A673 (cell line): ENCODE results near the gene DEAF1. TPM values are rescaled to one million over a fixed set of nuclear protein-coding genes. Genes with fewer than 3 reads are reported as not detected.
"Not testable (repeated sequence)": the region's sequence is repeated elsewhere in the genome, so short reads cannot be mapped to it uniquely, and the experiment has no call there.

ENCODE experiments used
- Bru-seq: library from RNA; stranded (reverse); fragments of 400-500 nt; gene quantifications from one replicate; lab custom pipeline; 2021; lab: Mats Ljungman, UMichigan
- BruChase-seq, 2 experiments: library from RNA; stranded (reverse); fragments of 400-500 nt; gene quantifications; one replicate each; lab custom pipeline; 2021; lab: Mats Ljungman, UMichigan
- BruUV-seq: library from RNA; stranded (reverse); fragments of 400-500 nt; replicated peaks from 2 replicates; lab custom pipeline; 2021; lab: Mats Ljungman, UMichigan
- CTCF ChIA-PET: fragments of 300-600 bp; sonication (Branson Sonifier 250); formaldehyde crosslinking; loops from one replicate; lab custom pipeline; 2022; ENCODE audit warnings: antibody characterized with exemption; lab: Charles Lee
- POLR2A ChIA-PET: fragments of 300-600 bp; sonication (Branson Sonifier 250); formaldehyde crosslinking; loops from one replicate; lab custom pipeline; 2022; ENCODE audit warnings: antibody characterized with exemption; ENCODE audit not compliant: low non-redundant PET; lab: Charles Lee
- DNase-seq: peaks from one replicate; pipeline ENCODE4 v3.0.0-alpha.2; 2015; ENCODE audit warnings: low spot score
- H3K27ac ChIP-seq: fragments of 200-600 bp; sonication (generic); 2 replicates; pipeline ENCODE4 v1.5.1; 2016; ENCODE audit warnings: mixed run types, low read depth, mild to moderate bottlenecking, mixed read lengths, antibody characterized with exemption, low read length; ENCODE audit not compliant: poor library complexity, severe bottlenecking
- H3K27me3 ChIP-seq: fragments of 200-600 bp; sonication (generic); replicated peaks from 2 replicates; pipeline ENCODE4 v1.6.1; 2017; ENCODE audit warnings: mixed run types, low read depth, mild to moderate bottlenecking, mixed read lengths, antibody characterized with exemption, low read length; ENCODE audit not compliant: insufficient read depth, poor library complexity
- H3K36me3 ChIP-seq: fragments of 200-600 bp; sonication (generic); 2 replicates; pipeline ENCODE4 v1.6.1; 2016; ENCODE audit warnings: mixed run types, mild to moderate bottlenecking, mixed read lengths, antibody characterized with exemption, low read length; ENCODE audit not compliant: insufficient read depth, poor library complexity, severe bottlenecking
- H3K4me1 ChIP-seq: fragments of 200-600 bp; sonication (generic); 2 replicates; pipeline ENCODE4 v1.6.1; 2017; ENCODE audit warnings: mixed run types, mild to moderate bottlenecking, mixed read lengths, antibody characterized with exemption, low read length; ENCODE audit not compliant: insufficient read depth, poor library complexity, severe bottlenecking
- H3K4me3 ChIP-seq: fragments of 200-600 bp; sonication (generic); 2 replicates; pipeline ENCODE4 v1.5.1; 2016; ENCODE audit warnings: low read depth, mixed run types, mild to moderate bottlenecking, mixed read lengths, low read length; ENCODE audit not compliant: poor library complexity, severe bottlenecking
- H3K9me3 ChIP-seq: fragments of 200-600 bp; sonication (generic); 2 replicates; pipeline ENCODE4 v1.6.1; 2016; ENCODE audit warnings: mixed run types, low read depth, mild to moderate bottlenecking, mixed read lengths, antibody characterized with exemption, low read length; ENCODE audit not compliant: poor library complexity, severe bottlenecking
- EZH2 ChIP-seq: fragments of 200-600 bp; sonication (generic); IDR thresholded peaks from 2 replicates; pipeline ENCODE4 v1.6.1; 2017; ENCODE audit warnings: borderline replicate concordance, low read depth, mild to moderate bottlenecking, mixed read lengths, antibody characterized with exemption, low read length; ENCODE audit not compliant: poor library complexity, severe bottlenecking
- intact Hi-C: fragments of 100-400 bp; cut with micrococcal nuclease; formaldehyde crosslinking; loops from one replicate; pipeline ENCODE4 v1.10.0; 2022; ENCODE audit not compliant: unreplicated experiment
- long read RNA-seq: library from polyadenylated mRNA; stranded (forward); transcript quantifications from one replicate; pipeline ENCODE4 v2.0.0, GENCODE V29; 2022
- total RNA-seq: library from RNA; stranded (reverse); gene quantifications from 2 replicates; pipeline ENCODE4 v1.2.3, GENCODE V29; 2021
- TF ChIP-seq, protein P1 (sequence below): fragments of 300-800, 200-600 bp; sonication (generic); conservative IDR thresholded peaks from 2 replicates; pipeline ENCODE4 v1.5.1; 2017; ENCODE audit warnings: low read depth, mild to moderate bottlenecking, antibody characterized with exemption, low read length, moderate library complexity, mixed read lengths

The DEAF1 gene, protein sequence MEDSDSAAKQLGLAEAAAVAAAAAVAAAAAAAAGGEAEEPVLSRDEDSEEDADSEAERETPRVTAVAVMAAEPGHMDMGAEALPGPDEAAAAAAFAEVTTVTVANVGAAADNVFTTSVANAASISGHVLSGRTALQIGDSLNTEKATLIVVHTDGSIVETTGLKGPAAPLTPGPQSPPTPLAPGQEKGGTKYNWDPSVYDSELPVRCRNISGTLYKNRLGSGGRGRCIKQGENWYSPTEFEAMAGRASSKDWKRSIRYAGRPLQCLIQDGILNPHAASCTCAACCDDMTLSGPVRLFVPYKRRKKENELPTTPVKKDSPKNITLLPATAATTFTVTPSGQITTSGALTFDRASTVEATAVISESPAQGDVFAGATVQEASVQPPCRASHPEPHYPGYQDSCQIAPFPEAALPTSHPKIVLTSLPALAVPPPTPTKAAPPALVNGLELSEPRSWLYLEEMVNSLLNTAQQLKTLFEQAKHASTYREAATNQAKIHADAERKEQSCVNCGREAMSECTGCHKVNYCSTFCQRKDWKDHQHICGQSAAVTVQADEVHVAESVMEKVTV
- total RNA-seq (56.3 and 56.7 TPM in 2 replicates), Bru-seq, nascent RNA (percentile 65 among the genes with signal in this experiment), BruChase-seq, experiment 1, labeled RNA remaining after a 2-hour chase (percentile 73 among the genes with signal in this experiment), BruChase-seq, experiment 2, labeled RNA remaining after a 6-hour chase (percentile 85 among the genes with signal in this experiment)
- long read RNA-seq, transcript DEAF1-201 (12 exons, 2,500 nt), result major isoform, 120 of 190 reads
- long read RNA-seq, partial matches to known transcripts, result 16 of 190 reads
- long read RNA-seq, other reads (novel, unspliced or antisense), result 54 of 190 reads

DNA sequence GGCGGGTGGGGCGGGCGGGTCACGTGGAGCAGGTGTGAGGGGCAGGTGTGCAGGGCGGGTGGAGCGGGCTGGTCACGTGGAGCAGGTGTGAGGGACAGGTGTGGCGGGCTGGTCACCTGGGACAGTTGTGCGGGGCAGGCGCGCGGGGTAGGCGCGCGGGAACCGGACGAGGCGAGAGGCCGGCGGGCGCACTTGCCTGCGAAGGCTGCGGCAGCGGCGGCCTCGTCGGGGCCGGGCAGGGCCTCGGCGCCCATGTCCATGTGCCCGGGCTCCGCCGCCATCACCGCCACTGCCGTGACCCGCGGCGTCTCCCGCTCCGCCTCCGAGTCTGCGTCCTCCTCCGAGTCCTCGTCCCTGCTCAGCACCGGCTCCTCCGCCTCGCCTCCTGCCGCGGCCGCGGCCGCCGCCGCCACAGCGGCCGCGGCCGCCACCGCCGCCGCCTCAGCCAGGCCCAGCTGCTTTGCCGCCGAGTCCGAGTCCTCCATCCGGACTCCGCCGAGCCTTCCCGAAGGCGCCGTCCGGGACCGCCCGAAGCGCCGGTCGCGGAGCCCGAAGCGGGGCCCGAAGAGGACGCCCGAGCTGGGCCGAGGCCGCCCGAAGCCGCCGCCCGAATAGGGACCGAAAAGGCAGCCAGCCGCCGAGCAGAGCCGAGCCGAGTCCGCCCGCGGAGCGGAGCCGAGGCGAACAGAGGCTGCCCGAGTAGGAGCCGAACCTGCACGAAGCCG is at the start of gene DEAF1:
Gene DEAF1, minus strand, starts transcription at position 660 of the 725 bp plus-strand sequence. Its CDS starts 175 bp downstream, at position 485.
- DNase-seq, result peak; percentile 98
- intact Hi-C loops, result no loop called here
- BruUV-seq, result no TSS peak
- TF ChIP-seq, protein P1, sequence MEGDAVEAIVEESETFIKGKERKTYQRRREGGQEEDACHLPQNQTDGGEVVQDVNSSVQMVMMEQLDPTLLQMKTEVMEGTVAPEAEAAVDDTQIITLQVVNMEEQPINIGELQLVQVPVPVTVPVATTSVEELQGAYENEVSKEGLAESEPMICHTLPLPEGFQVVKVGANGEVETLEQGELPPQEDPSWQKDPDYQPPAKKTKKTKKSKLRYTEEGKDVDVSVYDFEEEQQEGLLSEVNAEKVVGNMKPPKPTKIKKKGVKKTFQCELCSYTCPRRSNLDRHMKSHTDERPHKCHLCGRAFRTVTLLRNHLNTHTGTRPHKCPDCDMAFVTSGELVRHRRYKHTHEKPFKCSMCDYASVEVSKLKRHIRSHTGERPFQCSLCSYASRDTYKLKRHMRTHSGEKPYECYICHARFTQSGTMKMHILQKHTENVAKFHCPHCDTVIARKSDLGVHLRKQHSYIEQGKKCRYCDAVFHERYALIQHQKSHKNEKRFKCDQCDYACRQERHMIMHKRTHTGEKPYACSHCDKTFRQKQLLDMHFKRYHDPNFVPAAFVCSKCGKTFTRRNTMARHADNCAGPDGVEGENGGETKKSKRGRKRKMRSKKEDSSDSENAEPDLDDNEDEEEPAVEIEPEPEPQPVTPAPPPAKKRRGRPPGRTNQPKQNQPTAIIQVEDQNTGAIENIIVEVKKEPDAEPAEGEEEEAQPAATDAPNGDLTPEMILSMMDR, result no peak
- no peak for TF ChIP-seq EZH2
- Histone ChIP-seq H3K27ac (peak within 1 kb of the TSS; percentile 97), H3K9me3 (no peaks in the 10 kb centered on the region), H3K36me3 (peaks cover 1% of the 10 kb centered on the region), H3K4me3 (peak within 1 kb of the TSS; percentile 95), H3K4me1 (peaks cover 16% of the 10 kb centered on the region), H3K27me3 (no peaks in the 10 kb centered on the region)
- ChIA-PET CTCF (interaction anchor here (0.7 kb wide), 1 partner anchor 140 kb away, joined by 3 read pairs; no protein-coding TSS in a partner anchor), POLR2A (interaction anchor here (0.7 kb wide), 1 partner anchor 248 kb away, joined by 5 read pairs; no protein-coding TSS in a partner anchor)

DNA sequence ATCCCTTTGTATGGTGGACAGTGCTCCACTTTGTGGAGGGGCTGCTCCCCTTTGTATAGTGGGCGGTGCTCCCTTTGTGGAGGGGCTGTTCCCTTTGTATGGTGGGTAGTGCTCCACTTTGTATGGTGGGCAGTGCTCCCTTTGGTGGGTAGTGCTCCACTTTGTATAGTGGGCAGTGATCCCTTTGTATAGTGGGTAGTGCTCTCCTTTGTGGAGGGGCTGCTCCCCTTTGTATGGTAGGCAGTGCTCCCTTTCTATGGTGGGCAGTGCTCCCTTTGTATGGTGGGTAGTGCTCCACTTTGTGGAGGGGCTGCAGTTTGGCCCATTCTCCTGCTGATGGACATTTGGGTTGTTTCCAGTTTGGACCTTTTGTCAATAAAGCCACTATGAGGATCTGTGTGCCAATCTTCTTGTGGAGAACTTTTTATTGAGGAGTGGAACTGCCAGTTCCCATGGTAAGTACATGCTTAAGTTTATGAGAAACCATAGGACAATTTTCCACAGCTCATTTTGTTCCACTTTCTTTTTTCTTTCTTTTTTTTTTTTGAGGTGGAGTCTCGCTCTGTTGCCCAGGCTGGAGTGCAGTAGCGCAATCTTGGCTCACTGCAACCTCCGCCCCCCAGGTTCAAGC is 47.7 kb upstream of the DEAF1 start:
- ChIA-PET CTCF (no interaction called here), POLR2A (no interaction called here)
- no peaks in the 10 kb centered on the region for H3K9me3 ChIP-seq
- no peak for TF ChIP-seq EZH2
- TF ChIP-seq, protein P1, result no peak
- no peaks in the 10 kb centered on the region for H3K4me1 ChIP-seq
- no peaks in the 10 kb centered on the region for H3K27me3 ChIP-seq
- no peak overlapping the region for H3K27ac ChIP-seq
- no TSS peak for BruUV-seq
- no peaks in the 10 kb centered on the region for H3K36me3 ChIP-seq
- no peak overlapping the region for H3K4me3 ChIP-seq
- no peak for DNase-seq
- intact Hi-C loops, result no loop called here

DNA sequence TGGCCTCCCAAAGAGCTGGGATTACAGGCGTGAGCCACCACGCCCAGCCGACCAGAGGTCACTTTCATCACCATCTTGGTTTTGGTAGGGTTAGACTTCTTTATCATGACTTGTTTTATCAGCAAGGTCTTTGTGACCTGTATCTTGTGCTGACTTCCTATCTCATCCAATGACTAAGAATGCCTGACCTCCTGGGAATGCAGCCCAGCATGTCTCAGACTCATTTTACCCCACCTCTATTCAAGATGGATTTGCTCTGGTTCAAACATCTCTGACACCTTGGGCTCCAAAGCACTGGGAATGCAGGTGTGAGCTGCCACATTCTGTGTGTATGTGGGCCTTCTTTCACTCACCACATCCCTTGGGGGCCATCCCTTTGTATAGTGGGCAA is 47.1 kb upstream of the DEAF1 start:
- Histone ChIP-seq H3K9me3 (no peaks in the 10 kb centered on the region), H3K4me1 (no peaks in the 10 kb centered on the region), H3K27me3 (no peaks in the 10 kb centered on the region), H3K27ac (no peak overlapping the region), H3K36me3 (no peaks in the 10 kb centered on the region), H3K4me3 (no peak overlapping the region)
- ChIA-PET CTCF (no interaction called here), POLR2A (no interaction called here)
- TF ChIP-seq, protein P1, result no peak
- no peak for TF ChIP-seq EZH2
- intact Hi-C loops, result no loop called here
- no TSS peak for BruUV-seq
- DNase-seq, result no peak

DNA sequence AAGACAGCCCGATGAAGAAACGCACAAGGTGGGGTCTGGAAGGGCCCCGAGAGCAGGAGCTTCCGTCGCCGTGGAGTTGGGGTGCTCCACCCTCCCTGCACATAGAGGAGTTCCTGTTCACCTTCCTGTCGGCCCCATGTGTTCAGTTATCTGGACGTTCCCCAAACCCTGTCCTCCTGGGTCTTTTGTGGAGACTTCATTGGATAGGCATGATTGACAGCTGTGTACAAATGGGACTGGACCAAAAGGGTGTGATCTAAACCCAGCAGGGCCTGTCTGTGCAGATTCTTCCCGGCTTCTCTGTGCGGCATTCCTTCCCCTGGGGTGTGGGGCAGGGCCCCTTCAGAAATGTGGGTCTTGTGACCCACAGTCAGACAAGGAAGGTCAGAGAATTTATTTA is 42.9 kb upstream of the DEAF1 start:
- intact Hi-C loops, POLR2A ChIA-PET, BruUV-seq: not testable (repeated sequence)

More for the DNA sequence above, 42.9 kb upstream of the DEAF1 start:
- H3K4me1 ChIP-seq, DNase-seq, H3K27me3 ChIP-seq, H3K4me3 ChIP-seq, H3K36me3 ChIP-seq, CTCF ChIA-PET, H3K9me3 ChIP-seq, H3K27ac ChIP-seq: not testable (repeated sequence)
